Activated CD8-positive, alpha-beta T cell treated with anti-CD3 and anti-CD28 coated beads for 36 hours (primary cell): Measurements from ENCODE around the gene MBLAC1. TPM values are rescaled to one million over a fixed set of nuclear protein-coding genes. Genes with fewer than 3 reads are reported as not detected.

Experiments used
- ATAC-seq: fragments of 200-7000 bp; cut with Tn5 transposase; one replicate; pipeline ENCODE4 v1.10.0; 2021; ENCODE audit warnings: mild to moderate bottlenecking, moderate library complexity
- CTCF ChIA-PET: fragments of 350-600 bp; sonication (Branson Sonifier 250); formaldehyde crosslinking; loops from one replicate; lab custom pipeline; 2021; ENCODE audit warnings: antibody characterized with exemption; lab: Charles Lee
- POLR2A ChIA-PET: fragments of 350-600 bp; sonication (Branson Sonifier 250); formaldehyde crosslinking; loops from one replicate; lab custom pipeline; 2021; ENCODE audit warnings: antibody characterized with exemption; lab: Charles Lee
- DNase-seq: peaks from one replicate; pipeline ENCODE4 v3.0.0-alpha.2; 2020
- H3K27ac Mint-ChIP-seq: one replicate; pipeline ENCODE4 v1.8.0; 2021; ENCODE audit warnings: mild to moderate bottlenecking, mixed read lengths
- H3K27me3 Mint-ChIP-seq: one replicate; pipeline ENCODE4 v1.8.0; 2021; ENCODE audit warnings: mixed read lengths
- H3K36me3 Mint-ChIP-seq: one replicate; pipeline ENCODE4 v1.8.0; 2021; ENCODE audit warnings: low read depth, mixed read lengths
- H3K4me1 Mint-ChIP-seq: one replicate; pipeline ENCODE4 v1.8.0; 2021; ENCODE audit warnings: low read depth, mixed read lengths
- H3K4me3 Mint-ChIP-seq: one replicate; pipeline ENCODE4 v1.8.0; 2021; ENCODE audit warnings: mild to moderate bottlenecking, moderate library complexity, mixed read lengths
- H3K9me3 Mint-ChIP-seq: one replicate; pipeline ENCODE4 v1.8.0; 2021; ENCODE audit warnings: mixed read lengths
- CTCF ChIP-seq: fragments of 200-600 bp; IDR thresholded peaks from one replicate; pipeline ENCODE4 v1.8.0; 2022; ENCODE audit warnings: antibody characterized with exemption, mild to moderate bottlenecking
- intact Hi-C: fragments of 100-400 bp; cut with micrococcal nuclease; formaldehyde crosslinking; loops from one replicate; pipeline ENCODE4 v1.10.0; 2022
- total RNA-seq, 2 experiments: library from RNA; stranded (reverse); gene quantifications; one replicate each; pipeline ENCODE4 v1.2.3, GENCODE V29; 2021

The MBLAC1 gene
- total RNA-seq, 2 experiments from 2014 or later, result 1.9 to 2.1 TPM

- TF ChIP-seq CTCF, result no peak
- Mint-ChIP-seq H3K36me3 (no peaks in the 10 kb centered on the region), H3K27me3 (peaks cover under 1% of the 10 kb centered on the region), H3K4me1 (peaks cover 53% of the 10 kb centered on the region), H3K9me3 (no peaks in the 10 kb centered on the region), H3K4me3 (peak overlapping the region; percentile 43), H3K27ac (peak overlapping the region; percentile 82)
- POLR2A ChIA-PET, result no interaction called here
- intact Hi-C loops, result no loop called here
- DNase-seq (no peak), ATAC-seq (peak; percentile 6)
- CTCF ChIA-PET, result interaction anchor here (0.8 kb wide), 1 partner anchor 184 kb away, joined by 3 read pairs; no protein-coding TSS in a partner anchor
Observed at GRCh38 chr7:100163006-100163531, 36.3 kb downstream of the MBLAC1 start.

GRCh38 chr7:100163871-100164270 lies 37.1 kb downstream of the MBLAC1 start:
- Mint-ChIP-seq H3K36me3 (no peaks in the 10 kb centered on the region), H3K27me3 (peaks cover 4% of the 10 kb centered on the region), H3K4me1 (peaks cover 60% of the 10 kb centered on the region), H3K27ac (peak overlapping the region; percentile 82), H3K4me3 (no peak overlapping the region), H3K9me3 (no peaks in the 10 kb centered on the region)
- ATAC-seq (no peak), DNase-seq (no peak)
- POLR2A ChIA-PET, result no interaction called here
- intact Hi-C loops, result no loop called here
- CTCF ChIA-PET, result interaction anchor here (0.8 kb wide), 1 partner anchor 183 kb away, joined by 3 read pairs; no protein-coding TSS in a partner anchor
- TF ChIP-seq CTCF, result no peak

GRCh38 chr7:100166317-100166940 lies 39.7 kb downstream of the MBLAC1 start:
- peak overlapping the region; percentile 45 for H3K4me3 Mint-ChIP-seq
- intact Hi-C loops, result no loop called here
- ATAC-seq, result peak; percentile 66
- peak; percentile 76 for DNase-seq
- no peaks in the 10 kb centered on the region for H3K36me3 Mint-ChIP-seq
- peaks cover 9% of the 10 kb centered on the region for H3K27me3 Mint-ChIP-seq
- ChIA-PET CTCF (interaction anchor here (1.0 to 3.8 kb wide), 9 partner anchors 9 to 51 kb away, joined by 3 to 17 read pairs (median 10); partner anchors contain the start of genes GPC2, LAMTOR4 and STAG3), POLR2A (interaction anchor here (1.1 to 2.3 kb wide), 6 partner anchors 9 to 262 kb away, joined by 3 to 18 read pairs (median 6); partner anchors contain the start of genes GPC2, PVRIG, STAG3 and ZCWPW1)
- peaks cover 77% of the 10 kb centered on the region for H3K4me1 Mint-ChIP-seq
- peak overlapping the region; percentile 79 for H3K27ac Mint-ChIP-seq
- TF ChIP-seq CTCF, result no peak
- H3K9me3 Mint-ChIP-seq, result no peaks in the 10 kb centered on the region

- no peaks in the 10 kb centered on the region for H3K9me3 Mint-ChIP-seq
- no peak for ATAC-seq
Observed at GRCh38 chr7:100166970-100167911, 40.5 kb downstream of the MBLAC1 start.

More at GRCh38 chr7:100166970-100167911, 40.5 kb downstream of the MBLAC1 start:
- ChIA-PET POLR2A (interaction anchor here (0.7 to 2.3 kb wide), 10 partner anchors 8 to 262 kb away, joined by 3 to 18 read pairs (median 4); partner anchors contain the start of genes GPC2, PVRIG, STAG3 and ZCWPW1), CTCF (interaction anchor here (1.0 to 3.8 kb wide), 9 partner anchors 8 to 50 kb away, joined by 3 to 17 read pairs (median 10); partner anchors contain the start of genes GPC2, LAMTOR4 and STAG3)
- intact Hi-C loops, result no loop called here
- peaks cover 10% of the 10 kb centered on the region for H3K27me3 Mint-ChIP-seq
- H3K4me1 Mint-ChIP-seq, result peaks cover 77% of the 10 kb centered on the region
- peak overlapping the region; percentile 79 for H3K27ac Mint-ChIP-seq
- H3K4me3 Mint-ChIP-seq, result peak overlapping the region; percentile 74
- no peak for DNase-seq
- TF ChIP-seq CTCF, result no peak
- H3K36me3 Mint-ChIP-seq, result no peaks in the 10 kb centered on the region
